H1 (cell line): ENCODE measurements around the gene PRKN. TPM values are rescaled to one million over a fixed set of nuclear protein-coding genes. Genes with fewer than 3 reads are reported as not detected.
A peak's percentile ranks its signal among the peaks of the same experiment; 100 is the strongest.

Source experiments
- CTCF ChIA-PET: fragments of 300-600 bp; sonication (Branson Sonifier 250); formaldehyde crosslinking; loops from one replicate; lab custom pipeline; 2021; ENCODE audit not compliant: partially characterized antibody; lab: Charles Lee
- POLR2A ChIA-PET: fragments of 300-600 bp; sonication (Branson Sonifier 250); formaldehyde crosslinking; loops from one replicate; lab custom pipeline; 2021; ENCODE audit warnings: inconsistent platforms; ENCODE audit not compliant: partially characterized antibody; lab: Charles Lee
- DNase-seq, 2 experiments: peaks; one replicate each; pipeline versions ENCODE4 v3.0.0 to v3.0.0-alpha.2; 2010 to 2022; ENCODE audit warnings: low spot score in 2 of 2, low read depth in 1 of 2, mixed read lengths in 1 of 2
- FAIRE-seq: peaks from 2 replicates; lab custom pipeline; 2011; peaks lifted over from hg19 to GRCh38; lab: Jason Lieb, UNC
- H2AFZ ChIP-seq: 2 replicates; pipeline ENCODE4 v1.8.1; 2012; ENCODE audit warnings: low read length, inconsistent platforms
- H2AK5ac ChIP-seq: 2 replicates; pipeline ENCODE4 v1.6.1; 2013; ENCODE audit warnings: low read depth, low read length
- H2BK120ac ChIP-seq: replicated peaks from 2 replicates; pipeline ENCODE3; 2013; ENCODE audit warnings: low read depth, low read length, inconsistent platforms
- H2BK12ac ChIP-seq: 2 replicates; pipeline ENCODE4 v1.6.1; 2013; ENCODE audit warnings: low read depth, low read length
- H2BK15ac ChIP-seq: 2 replicates; pipeline ENCODE4 v1.6.1; 2013; ENCODE audit warnings: low read length
- H2BK20ac ChIP-seq: 2 replicates; pipeline ENCODE4 v1.6.1; 2013; ENCODE audit warnings: low read length
- H2BK5ac ChIP-seq: 2 replicates; pipeline ENCODE4 v1.6.1; 2013; ENCODE audit warnings: low read depth, low read length
- H3K14ac ChIP-seq: 2 replicates; pipeline ENCODE4 v1.6.1; 2013; ENCODE audit warnings: inconsistent platforms; ENCODE audit not compliant: insufficient read length
- H3K18ac ChIP-seq: 2 replicates; pipeline ENCODE4 v1.6.1; 2013; ENCODE audit warnings: low read length; ENCODE audit errors: extremely low read depth
- H3K23ac ChIP-seq: 2 replicates; pipeline ENCODE4 v1.6.1; 2013; ENCODE audit warnings: inconsistent platforms; ENCODE audit not compliant: insufficient read length
- H3K23me2 ChIP-seq: 2 replicates; pipeline ENCODE4 v1.6.1; 2013; ENCODE audit warnings: low read depth, low read length
- H3K27ac ChIP-seq: 2 replicates; pipeline ENCODE4 v1.6.1; 2011; ENCODE audit warnings: low read depth, low read length, inconsistent platforms
- H3K27me3 ChIP-seq, 4 experiments: replicated peaks in 1 of 4; 1 replicate in 1 of 4; 2 replicates in 3 of 4; pipeline versions ENCODE4 v1.6.1 to v1.8.1; 2011 to 2013; ENCODE audit warnings: low read length in 3 of 4, mild to moderate bottlenecking in 3 of 4, inconsistent platforms in 2 of 4, mixed read lengths in 2 of 4, moderate library complexity in 1 of 4; ENCODE audit not compliant: control insufficient read depth in 3 of 4, insufficient read depth in 3 of 4; ENCODE audit errors: extremely low read depth in 1 of 4
- H3K36me3 ChIP-seq, 4 experiments: 2 replicates each; pipeline versions ENCODE4 v1.6.1 to v1.8.1; 2011 to 2013; ENCODE audit warnings: mild to moderate bottlenecking in 4 of 4, low read length in 3 of 4, moderate library complexity in 2 of 4, control low read depth in 1 of 4, inconsistent platforms in 1 of 4; ENCODE audit not compliant: insufficient read depth in 4 of 4, control insufficient read depth in 2 of 4
- H3K4ac ChIP-seq: replicated peaks from 2 replicates; pipeline ENCODE3; 2013; ENCODE audit warnings: low read length, low read depth, mixed read lengths, inconsistent platforms; ENCODE audit not compliant: insufficient read length
- H3K4me1 ChIP-seq, 4 experiments: replicated peaks in 1 of 4; 1 replicate in 1 of 4; 2 replicates in 3 of 4; pipeline versions ENCODE4 v1.6.1 to v1.8.1; 2011 to 2013; ENCODE audit warnings: low read length in 3 of 4, inconsistent platforms in 2 of 4, mixed read lengths in 1 of 4; ENCODE audit not compliant: insufficient read depth in 4 of 4, control insufficient read depth in 3 of 4
- H3K4me2 ChIP-seq, 2 experiments: 2 replicates each; pipeline versions ENCODE4 v1.6.1 to v1.8.1; 2011 to 2013; ENCODE audit warnings: low read depth in 2 of 2, low read length in 2 of 2, control low read depth in 1 of 2, inconsistent platforms in 1 of 2, mild to moderate bottlenecking in 1 of 2; ENCODE audit not compliant: insufficient read depth in 1 of 2
- H3K4me3 ChIP-seq, 4 experiments: fragments of 200-600, 300-600 bp in 1 of 4; sonication (generic), shearing (Covaris generic), sonication (Bioruptor Twin) in 1 of 4; 2 replicates each; pipeline versions ENCODE4 v1.5.1 to v1.8.1; 2011 to 2016; ENCODE audit warnings: low read length in 4 of 4, low read depth in 3 of 4, control low read depth in 2 of 4, inconsistent platforms in 2 of 4, mild to moderate bottlenecking in 2 of 4, mixed read lengths in 1 of 4, moderate library complexity in 1 of 4; ENCODE audit not compliant: insufficient read depth in 2 of 4; ENCODE audit errors: extremely low read depth in 1 of 4
- H3K56ac ChIP-seq: replicated peaks from 2 replicates; pipeline ENCODE3; 2013; ENCODE audit warnings: low read depth, mild to moderate bottlenecking, mixed read lengths, low read length, inconsistent platforms; ENCODE audit not compliant: insufficient read length
- H3K79me1 ChIP-seq: 2 replicates; pipeline ENCODE4 v1.6.1; 2013; ENCODE audit warnings: low read depth, low read length, control low read depth
- H3K79me2 ChIP-seq, 2 experiments: 2 replicates each; pipeline versions ENCODE4 v1.6.1 to v1.8.1; 2012 to 2013; ENCODE audit warnings: low read length in 2 of 2, mild to moderate bottlenecking in 2 of 2, inconsistent platforms in 1 of 2; ENCODE audit not compliant: insufficient read depth in 2 of 2, control insufficient read depth in 1 of 2
- H3K9ac ChIP-seq, 4 experiments: replicated peaks in 1 of 4; 1 replicate in 1 of 4; 2 replicates in 3 of 4; pipeline versions ENCODE4 v1.6.1 to v1.8.1; 2011 to 2013; ENCODE audit warnings: low read depth in 3 of 4, low read length in 3 of 4, control low read depth in 2 of 4, mild to moderate bottlenecking in 2 of 4, moderate library complexity in 2 of 4, inconsistent platforms in 1 of 4; ENCODE audit errors: extremely low read depth in 1 of 4
- H3K9me3 ChIP-seq, 2 experiments: 2 replicates each; pipeline versions ENCODE4 v1.6.1 to v1.8.1; 2012 to 2013; ENCODE audit warnings: mild to moderate bottlenecking in 2 of 2, moderate library complexity in 2 of 2, control low read depth in 1 of 2, inconsistent platforms in 1 of 2, low read depth in 1 of 2, low read length in 1 of 2, mixed read lengths in 1 of 2; ENCODE audit not compliant: insufficient read depth in 2 of 2
- H4K20me1 ChIP-seq, 2 experiments: replicated peaks in 1 of 2; 2 replicates each; pipeline versions ENCODE3 to v1.8.1; 2011 to 2013; ENCODE audit warnings: inconsistent platforms in 2 of 2, low read length in 2 of 2, mild to moderate bottlenecking in 1 of 2; ENCODE audit not compliant: insufficient read depth in 2 of 2, control insufficient read depth in 1 of 2
- H4K5ac ChIP-seq: 2 replicates; pipeline ENCODE4 v1.6.1; 2013; ENCODE audit warnings: low read length, low read depth, mixed read lengths, inconsistent platforms; ENCODE audit not compliant: insufficient read length
- H4K8ac ChIP-seq: 2 replicates; pipeline ENCODE4 v1.8.0; 2013; ENCODE audit warnings: mild to moderate bottlenecking, moderate library complexity, low read length, inconsistent platforms; ENCODE audit not compliant: insufficient read depth; ENCODE audit errors: extremely low read depth
- H4K91ac ChIP-seq: replicated peaks from 2 replicates; pipeline ENCODE3; 2013; ENCODE audit warnings: low read length, mixed read lengths, inconsistent platforms; ENCODE audit not compliant: insufficient read length
- ASH2L ChIP-seq: fragments of 200-600, 300-600 bp; sonication (generic); IDR thresholded peaks from one replicate; pipeline ENCODE4 v1.7.1; 2017; ENCODE audit warnings: low read length
- ATF3 ChIP-seq: IDR thresholded peaks from 2 replicates; pipeline ENCODE4 v1.6.1; 2011; ENCODE audit warnings: low read depth, mild to moderate bottlenecking, low read length; ENCODE audit not compliant: insufficient read depth
- CHD2 ChIP-seq: IDR thresholded peaks from 2 replicates; pipeline ENCODE4 v1.6.1; 2012; ENCODE audit warnings: low read length, improper control_type of control experiment
- EZH2 ChIP-seq: fragments of 200-600 bp; sonication (generic); IDR thresholded peaks from 2 replicates; pipeline ENCODE4 v1.7.1; 2012; ENCODE audit warnings: low read depth, mild to moderate bottlenecking, moderate library complexity, low read length, inconsistent platforms; ENCODE audit not compliant: severe bottlenecking
- KDM4A ChIP-seq: IDR thresholded peaks from one replicate; pipeline ENCODE4 v1.7.1; 2012; ENCODE audit warnings: low read depth, mild to moderate bottlenecking, moderate library complexity, low read length, inconsistent platforms; ENCODE audit not compliant: severe bottlenecking
- MAX ChIP-seq: IDR thresholded peaks from 2 replicates; pipeline ENCODE4 v1.6.1; 2012; ENCODE audit warnings: inconsistent platforms
- POLR2A ChIP-seq, 2 experiments: IDR thresholded peaks; 1 replicate in 1 of 2; 2 replicates in 1 of 2; pipeline ENCODE4 v1.6.1; 2011; ENCODE audit warnings: low read depth in 2 of 2, low read length in 2 of 2, mild to moderate bottlenecking in 2 of 2; ENCODE audit errors: control extremely low read depth in 1 of 2
- POU5F1 ChIP-seq: IDR thresholded peaks from 2 replicates; pipeline ENCODE4 v1.6.1; 2011; ENCODE audit warnings: low read depth, mild to moderate bottlenecking, low read length, moderate library complexity
- RBBP5 ChIP-seq: IDR thresholded peaks from 2 replicates; pipeline ENCODE4 v1.7.1; 2012; ENCODE audit warnings: low read depth, mild to moderate bottlenecking, inconsistent platforms, low read length, moderate library complexity, borderline replicate concordance
- RFX5 ChIP-seq: IDR thresholded peaks from 2 replicates; pipeline ENCODE4 v1.6.1; 2011; ENCODE audit warnings: low read depth, low read length, improper control_type of control experiment, borderline replicate concordance
- SAP30 ChIP-seq: fragments of 300-600 bp; sonication (generic); IDR thresholded peaks from 2 replicates; pipeline ENCODE4 v1.7.1; 2012; ENCODE audit warnings: low read length, moderate library complexity, mild to moderate bottlenecking, inconsistent platforms; ENCODE audit not compliant: insufficient read depth, insufficient replicate concordance
- SP1 ChIP-seq: IDR thresholded peaks from 2 replicates; pipeline ENCODE4 v1.6.1; 2011; ENCODE audit warnings: low read depth, low read length
- SRF ChIP-seq: IDR thresholded peaks from 2 replicates; pipeline ENCODE4 v1.6.1; 2011; ENCODE audit warnings: mild to moderate bottlenecking, low read depth, low read length, moderate library complexity
- TCF12 ChIP-seq: IDR thresholded peaks from 2 replicates; pipeline ENCODE4 v1.6.1; 2011; ENCODE audit warnings: low read depth, mild to moderate bottlenecking, low read length
- WGBS, 2 experiments: shearing (Covaris generic) in 1 of 2; methylation state at CpG; one replicate each; pipeline versions ENCODE4 v1.1.6 to v1.1.7; 2013 to 2015; ENCODE audit warnings: low lambda C conversion rate in 2 of 2, mixed read lengths in 2 of 2, inconsistent platforms in 1 of 2, low coverage in 1 of 2, missing lambda C conversion rate in 1 of 2; ENCODE audit not compliant: insufficient replicate concordance in 2 of 2, insufficient coverage in 1 of 2, insufficient read length in 1 of 2; ENCODE audit errors: extremely low coverage in 1 of 2, missing lambda C conversion rate in 1 of 2; 5-methylcytosine and 5-hydroxymethylcytosine counted together
- polyA plus RNA-seq, 7 experiments: library from polyadenylated mRNA; depleted of rRNA in 3 of 7; stranded (reverse) in 5 of 7; unstranded in 2 of 7; fragments of >200 nt in 5 of 7; fragments of 200-250 nt in 2 of 7; gene quantifications; 1 replicate in 5 of 7; 2 replicates in 1 of 7; 4 replicates in 1 of 7; pipeline versions ENCODE4 v1.2.1 to v1.2.3, GENCODE V29; 2011 to 2013; ENCODE audit warnings: missing spikeins in 2 of 7, mixed read lengths in 2 of 7
- total RNA-seq: library from RNA; stranded (reverse); fragmentation: NEBNext Ultra II Directional; extraction: Animal tissue kit (Norgen Biotek cat#: 25700); gene quantifications from 2 replicates; pipeline ENCODE4 v1.2.1, GENCODE V29; 2021

Gene PRKN
- total and polyA plus RNA-seq, 2 of the 8 experiments (the other 6 are each of a cell fraction or from before 2014, with no cell fraction given), result 0.13 to 0.29 TPM

- CTCF ChIA-PET, result interaction anchor here (0.5 kb wide), 1 partner anchor 16 kb away, joined by 3 read pairs; no protein-coding TSS in a partner anchor
- no peak for FAIRE-seq
- no peak for TF ChIP-seq SAP30
- no peak for TF ChIP-seq SRF
- TF ChIP-seq EZH2, result no peak
- TF ChIP-seq TCF12, result no peak
- no peak for TF ChIP-seq RBBP5
- TF ChIP-seq RFX5, result no peak
- no peak for TF ChIP-seq POU5F1
- no peak for TF ChIP-seq MAX
- no peak for TF ChIP-seq ATF3
- no peak for TF ChIP-seq CHD2
- no peak for TF ChIP-seq POLR2A (IDR thresholded peaks at IDR 0.05; ENCODE audit: control extremely low read depth in 1 of 2, low read depth in 2 of 2, low read length in 2 of 2)
- TF ChIP-seq KDM4A, result no peak
- TF ChIP-seq ASH2L, result no peak
- TF ChIP-seq SP1, result no peak
Measured at GRCh38 chr6:161891542-161891941, 836.0 kb downstream of the PRKN start.

More at GRCh38 chr6:161891542-161891941, 836.0 kb downstream of the PRKN start:
- Histone ChIP-seq H3K79me2 (no peaks in the 10 kb centered on the region), H3K79me1 (no peaks in the 10 kb centered on the region), H2BK20ac (no peak overlapping the region), H3K23me2 (no peaks in the 10 kb centered on the region), H3K56ac (no peak overlapping the region), H3K36me3 (no peaks in the 10 kb centered on the region), H4K20me1 (no peaks in the 10 kb centered on the region), H3K23ac (no peak overlapping the region), H2BK15ac (no peak overlapping the region), H3K9ac (no peak overlapping the region), H2AK5ac (no peak overlapping the region), H3K27ac (no peak overlapping the region), H4K91ac (no peak overlapping the region), H2AFZ (no peak overlapping the region), H3K4ac (no peak overlapping the region), H3K4me3 (no peak overlapping the region), H3K14ac (no peak overlapping the region), H2BK5ac (no peak overlapping the region), H3K4me1 (peaks cover 5 to 13% (median 11%) of the 10 kb centered on the region in 4 experiments; a peak in 5 of 7 replicates), H4K5ac (no peak overlapping the region), H3K4me2 (peak overlapping the region in 1 of 2 experiments; percentile 52; a peak in 1 of 4 replicates), H3K27me3 (peaks cover 0 to 5% (median 0%) of the 10 kb centered on the region in 4 experiments; a peak in 4 of 7 replicates), H3K9me3 (no peaks in the 10 kb centered on the region), H2BK120ac (no peak overlapping the region), H3K18ac (no peak overlapping the region), H4K8ac (no peak overlapping the region), H2BK12ac (no peak overlapping the region)
- DNase-seq, result no peak
- POLR2A ChIA-PET, result no interaction called here
- 72% methylated on average over 2 of the region's 2 CpGs; no CpG with 5 or more reads in 1 of the 2 experiments for WGBS, 2 experiments
